HG02870 (cell line): Measurements from ENCODE around the gene MC1R.
A peak's percentile ranks its signal among the peaks of the same experiment; 100 is the strongest.
"Not testable (repeated sequence)": the region's sequence is repeated elsewhere in the genome, so short reads cannot be mapped to it uniquely, and the experiment has no call there.

Source experiments
- ATAC-seq: cut with Tn5 transposase; IDR thresholded peaks from one replicate; pipeline ENCODE4 v1.9.1; 2021; ENCODE audit warnings: mild to moderate bottlenecking, moderate library complexity; ENCODE audit not compliant: unreplicated experiment

MC1R gene

GRCh38 chr16:89918453-89919347 is at the start of gene MC1R:
TSS of gene MC1R (plus strand) at chr16:89918862. CDS start at chr16:89919259, 397 bp downstream.
- ATAC-seq = no peak

- no peak for ATAC-seq
These were observed 48.8 kb upstream of the MC1R start for GRCh38 chr16:89869911-89870310.

- no peak for ATAC-seq
These were observed 48.2 kb upstream of the MC1R start for GRCh38 chr16:89870440-89870839.

- no peak for ATAC-seq
These were observed 46.8 kb upstream of the MC1R start for GRCh38 chr16:89871895-89872294.

GRCh38 chr16:89873109-89873971 is 45.3 kb upstream of the MC1R start, which contains the start of gene TCF25:
TSS of gene TCF25 (plus strand) at chr16:89873592. CDS start at chr16:89873668, 76 bp downstream.
- ATAC-seq = peak; percentile 50

- peak; percentile 51 for ATAC-seq
These were observed 44.5 kb upstream of the MC1R start for GRCh38 chr16:89873972-89874689.

- ATAC-seq = not testable (repeated sequence)
These were observed 39.5 kb upstream of the MC1R start for GRCh38 chr16:89879123-89879522.

- ATAC-seq = no peak
These were observed 37.9 kb upstream of the MC1R start for GRCh38 chr16:89880477-89881367.

- ATAC-seq = no peak
These were observed 37.3 kb upstream of the MC1R start for GRCh38 chr16:89881368-89881730.

- no peak for ATAC-seq
These were observed 35.2 kb upstream of the MC1R start for GRCh38 chr16:89883346-89884040.

- ATAC-seq = no peak
These were observed 34.6 kb upstream of the MC1R start for GRCh38 chr16:89884041-89884421.

GRCh38 chr16:89887243-89887642 is 31.4 kb upstream of the MC1R start:
- ATAC-seq = no peak

- no peak for ATAC-seq
These were observed 28.5 kb upstream of the MC1R start for GRCh38 chr16:89890200-89890599.

GRCh38 chr16:89890886-89891657 is 27.6 kb upstream of the MC1R start:
- no peak for ATAC-seq

GRCh38 chr16:89892055-89892630 is 26.5 kb upstream of the MC1R start:
- no peak for ATAC-seq

GRCh38 chr16:89892635-89893034 is 26.0 kb upstream of the MC1R start:
- no peak for ATAC-seq

GRCh38 chr16:89893642-89894548 is 24.8 kb upstream of the MC1R start:
- no peak for ATAC-seq
